MG63 (cell line): ENCODE measurements around the gene TMTC2. TPM values are rescaled to one million over a fixed set of nuclear protein-coding genes. Genes with fewer than 3 reads are reported as not detected.
"Not testable (repeated sequence)": the region's sequence is repeated elsewhere in the genome, so short reads cannot be mapped to it uniquely, and the experiment has no call there.

Experiments used
- DNase-seq: peaks from one replicate; pipeline ENCODE4 v3.0.0-alpha.2; 2020
- H3K27me3 ChIP-seq: fragments of 250-450 bp; sonication (Bioruptor Pico); 2 replicates; pipeline ENCODE4 v1.5.1; 2020; ENCODE audit warnings: mild to moderate bottlenecking, moderate library complexity
- H3K36me3 ChIP-seq: fragments of 250-450 bp; sonication (Bioruptor Pico); 2 replicates; pipeline ENCODE4 v1.5.1; 2020; ENCODE audit warnings: mild to moderate bottlenecking, moderate library complexity
- H3K4me3 ChIP-seq: fragments of 250-450 bp; sonication (Bioruptor Pico); 2 replicates; pipeline ENCODE4 v1.5.1; 2020; ENCODE audit warnings: mild to moderate bottlenecking, moderate library complexity
- H3K9me3 ChIP-seq: fragments of 250-450 bp; sonication (Bioruptor Pico); 2 replicates; pipeline ENCODE4 v1.5.1; 2020; ENCODE audit warnings: mild to moderate bottlenecking, moderate library complexity
- total RNA-seq: library from RNA; depleted of rRNA; stranded (reverse); fragments of >200 nt; shearing (Covaris generic); gene quantifications from 2 replicates; pipeline ENCODE4 v1.2.3, GENCODE V29; 2014; ENCODE audit warnings: low replicate concordance

The TMTC2 gene
- total RNA-seq, 1 experiment from 2014 or later, result 1.8 TPM

DNA sequence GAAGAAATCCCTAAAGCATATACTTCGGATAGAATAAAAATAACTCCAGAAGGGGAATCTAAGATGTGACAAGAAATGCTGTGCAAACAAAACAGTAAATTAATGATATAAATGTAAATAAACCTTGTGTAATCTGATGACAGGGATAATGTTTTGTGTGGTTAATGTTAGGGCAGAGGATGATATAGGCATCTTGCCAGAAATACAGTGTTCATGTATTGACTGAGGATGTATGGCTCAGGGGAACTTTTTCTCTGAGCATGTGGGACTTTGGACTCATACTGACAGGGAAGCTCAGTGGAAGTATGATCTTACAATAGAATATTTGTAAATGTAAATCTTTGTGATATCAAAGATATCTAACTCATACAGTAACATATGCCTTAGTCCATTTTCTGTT is 420.2 kb downstream of the TMTC2 start:
- no peaks in the 10 kb centered on the region for H3K9me3 ChIP-seq
- H3K36me3 ChIP-seq, result no peaks in the 10 kb centered on the region
- H3K4me3 ChIP-seq, result no peak overlapping the region
- H3K27me3 ChIP-seq, result no peaks in the 10 kb centered on the region
- no peak for DNase-seq

DNA sequence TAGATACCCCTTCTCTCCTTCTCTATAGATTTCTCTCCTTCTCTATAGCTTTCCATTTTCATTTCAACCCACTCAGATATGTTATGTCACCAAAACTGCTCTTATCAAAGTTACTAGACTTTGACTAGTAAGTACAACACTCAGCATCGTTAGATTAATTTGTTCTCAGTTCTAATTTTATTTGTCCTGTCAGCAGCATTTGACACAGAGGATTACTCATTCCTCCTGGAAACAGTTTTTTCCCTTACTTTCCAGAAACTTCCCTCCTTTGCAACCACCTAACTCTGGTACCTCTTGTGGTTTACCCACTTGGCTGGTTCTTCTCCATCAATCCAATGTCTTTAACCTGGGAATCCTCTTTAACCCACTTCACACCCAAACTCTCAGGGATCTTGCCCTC is 423.7 kb downstream of the TMTC2 start:
- Histone ChIP-seq H3K9me3 (no peaks in the 10 kb centered on the region), H3K4me3 (no peak overlapping the region), H3K36me3 (no peaks in the 10 kb centered on the region), H3K27me3 (no peaks in the 10 kb centered on the region)
- no peak for DNase-seq

DNA sequence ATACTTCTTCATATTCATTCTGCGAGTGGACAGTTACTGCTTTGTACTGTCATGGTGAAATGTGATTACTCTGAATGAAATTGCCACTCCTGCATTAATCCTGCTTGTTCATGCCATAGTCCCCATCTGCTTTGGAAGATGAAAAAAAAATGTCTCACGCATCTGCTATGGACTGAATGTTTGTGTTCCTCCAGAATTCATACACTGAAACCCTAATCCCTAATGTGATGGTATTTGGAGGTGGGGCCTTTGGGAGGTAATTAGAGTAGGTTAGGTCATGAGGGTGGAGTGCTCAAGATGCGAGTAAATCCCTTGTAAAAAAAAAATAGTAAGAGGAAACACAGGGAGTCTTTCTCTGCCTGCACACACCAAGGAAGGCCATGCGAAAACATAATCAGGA is 427.2 kb downstream of the TMTC2 start:
- DNase-seq, result no peak
- H3K36me3 ChIP-seq, result no peaks in the 10 kb centered on the region

DNA sequence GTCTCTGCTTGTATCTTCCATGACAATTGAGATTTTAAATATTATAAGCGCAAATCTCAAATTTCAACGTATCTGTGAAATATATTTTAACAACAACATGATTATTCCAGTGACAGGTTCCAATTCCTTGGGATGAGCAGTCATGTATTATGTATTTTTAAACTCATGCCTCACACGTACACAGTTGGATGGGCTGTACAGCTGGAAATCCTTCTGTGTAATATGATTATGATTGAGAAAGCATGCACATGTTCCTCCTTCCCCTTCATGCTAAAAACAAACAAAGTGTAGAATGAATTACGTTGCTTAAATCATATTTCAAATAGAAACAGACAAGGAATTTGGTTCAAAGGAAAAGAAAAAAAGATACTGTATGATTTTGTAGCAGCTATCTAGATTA is 428.3 kb downstream of the TMTC2 start:
- no peak for DNase-seq
- Histone ChIP-seq H3K9me3 (no peaks in the 10 kb centered on the region), H3K27me3 (no peaks in the 10 kb centered on the region), H3K36me3 (no peaks in the 10 kb centered on the region), H3K4me3 (no peak overlapping the region)

More for the DNA sequence above, 427.2 kb downstream of the TMTC2 start:
- H3K27me3 ChIP-seq, result no peaks in the 10 kb centered on the region
- no peaks in the 10 kb centered on the region for H3K9me3 ChIP-seq
- H3K4me3 ChIP-seq, result no peak overlapping the region

DNA sequence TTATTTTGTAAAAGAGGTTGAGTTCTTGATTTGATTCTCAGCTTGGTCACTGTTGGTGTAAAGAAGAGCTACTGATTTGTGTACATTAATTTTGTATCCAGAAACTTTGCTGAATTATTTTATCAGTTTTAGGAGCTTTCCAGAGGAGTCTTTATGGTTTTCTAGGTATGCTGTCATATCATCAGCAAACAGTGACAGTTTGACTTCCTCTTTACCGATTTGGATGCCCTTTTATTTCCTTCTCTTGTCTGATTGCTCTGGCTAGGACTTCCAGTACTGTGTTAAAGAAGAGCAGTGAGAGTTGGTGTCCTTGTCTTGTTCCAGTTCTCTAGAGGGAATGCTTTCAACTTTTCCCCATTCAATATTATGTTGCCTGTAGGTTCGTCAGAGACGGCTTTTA is 431.2 kb downstream of the TMTC2 start:
- DNase-seq, H3K9me3 ChIP-seq, H3K36me3 ChIP-seq, H3K27me3 ChIP-seq, H3K4me3 ChIP-seq: not testable (repeated sequence)

DNA sequence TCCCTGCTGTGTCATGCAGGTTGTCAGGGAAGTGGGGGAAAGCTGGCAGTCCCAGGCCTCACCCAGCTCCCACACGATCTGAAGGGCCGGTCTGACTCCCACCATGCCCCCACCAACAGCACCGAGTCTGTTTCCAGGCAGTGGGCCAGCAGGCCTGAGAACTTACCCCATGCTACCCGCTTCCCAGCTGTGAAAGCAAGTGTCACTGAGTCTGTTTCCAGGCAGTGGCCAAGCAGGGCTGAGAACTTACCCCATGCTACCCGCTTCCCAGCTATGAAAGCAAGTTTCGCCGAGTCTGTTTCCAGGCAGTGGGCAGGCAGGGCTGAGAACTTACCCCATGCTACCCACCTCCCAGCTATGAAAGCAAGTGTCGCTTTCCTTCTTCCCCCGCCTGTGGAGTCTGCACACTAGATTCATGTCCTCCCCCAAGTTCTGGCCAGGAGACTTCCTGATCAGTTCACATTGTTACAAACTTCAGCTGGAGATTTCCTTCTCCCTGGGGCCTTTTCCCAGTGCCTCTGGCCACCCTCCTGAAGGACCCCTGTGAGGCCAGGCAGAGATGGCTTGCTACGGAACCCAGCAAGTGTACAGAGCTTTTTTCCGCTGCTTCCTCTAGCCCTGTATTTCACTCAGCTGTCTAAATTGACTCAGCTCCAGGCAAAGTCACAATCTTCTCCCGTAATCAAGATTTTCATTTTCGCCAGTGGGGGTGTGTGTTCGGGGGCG is 435.4 kb downstream of the TMTC2 start:
- no peaks in the 10 kb centered on the region for H3K27me3 ChIP-seq
- no peaks in the 10 kb centered on the region for H3K36me3 ChIP-seq
- H3K4me3 ChIP-seq, result no peak overlapping the region
- no peaks in the 10 kb centered on the region for H3K9me3 ChIP-seq
- DNase-seq, result no peak

DNA sequence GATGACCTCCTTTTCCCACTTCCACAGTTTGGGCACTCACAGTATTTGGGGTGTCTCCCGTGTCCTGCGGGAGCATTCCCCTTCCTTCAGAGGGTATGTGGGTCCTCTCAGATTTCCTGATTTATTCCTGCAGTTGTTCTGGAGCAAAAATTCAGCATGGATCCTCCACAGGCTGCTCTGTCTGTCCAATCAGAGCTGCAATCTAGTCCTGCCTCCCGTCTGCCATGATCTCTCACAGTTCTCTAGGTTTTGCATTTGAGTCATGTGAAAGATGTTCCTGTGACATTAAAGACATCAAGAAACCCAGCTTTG is 435.9 kb downstream of the TMTC2 start:
- Histone ChIP-seq H3K4me3 (no peak overlapping the region), H3K27me3 (no peaks in the 10 kb centered on the region), H3K36me3 (no peaks in the 10 kb centered on the region), H3K9me3 (no peaks in the 10 kb centered on the region)
- DNase-seq, result no peak

DNA sequence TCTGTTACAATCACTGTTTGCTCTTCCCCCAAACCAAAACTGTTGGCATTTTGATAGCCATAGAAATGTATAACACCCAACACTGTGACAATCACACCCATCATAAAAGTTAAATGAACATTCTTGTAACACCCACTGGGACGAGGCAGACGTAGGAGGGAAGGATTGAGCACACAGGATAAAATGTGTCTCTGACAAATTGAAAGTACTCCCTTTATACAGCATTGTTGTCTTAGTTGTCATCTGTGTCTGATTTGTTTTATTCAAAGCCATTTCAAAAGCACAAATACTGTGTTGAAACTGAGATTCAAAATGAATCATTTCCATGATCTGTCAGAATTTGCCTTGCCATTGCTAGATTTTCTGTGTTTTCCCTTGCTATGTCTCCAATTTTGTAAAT is 436.3 kb downstream of the TMTC2 start:
- H3K4me3 ChIP-seq, result no peak overlapping the region
- no peaks in the 10 kb centered on the region for H3K36me3 ChIP-seq
- no peaks in the 10 kb centered on the region for H3K9me3 ChIP-seq
- no peaks in the 10 kb centered on the region for H3K27me3 ChIP-seq
- DNase-seq, result no peak

DNA sequence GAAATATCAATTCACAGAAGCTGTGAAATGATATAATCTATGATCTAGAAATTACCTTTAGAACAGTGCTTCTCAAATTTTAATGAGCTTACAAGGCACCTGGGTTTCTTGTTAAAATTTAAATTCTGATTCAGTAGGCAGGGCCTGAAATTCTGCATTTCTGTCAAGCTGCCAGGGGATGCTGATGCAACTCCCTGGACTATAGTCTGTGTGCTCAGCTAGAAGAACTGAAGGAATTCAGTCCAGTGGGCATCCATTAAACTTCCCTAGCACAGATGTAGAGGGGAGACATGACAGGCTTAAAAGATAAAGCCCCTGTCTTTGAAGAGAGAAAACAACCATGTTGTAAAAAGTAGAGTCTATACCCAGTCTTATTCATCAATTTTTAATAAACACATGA is 441.8 kb downstream of the TMTC2 start:
- no peaks in the 10 kb centered on the region for H3K36me3 ChIP-seq
- DNase-seq, result no peak
- no peak overlapping the region for H3K4me3 ChIP-seq
- no peaks in the 10 kb centered on the region for H3K27me3 ChIP-seq
- H3K9me3 ChIP-seq, result no peaks in the 10 kb centered on the region

DNA sequence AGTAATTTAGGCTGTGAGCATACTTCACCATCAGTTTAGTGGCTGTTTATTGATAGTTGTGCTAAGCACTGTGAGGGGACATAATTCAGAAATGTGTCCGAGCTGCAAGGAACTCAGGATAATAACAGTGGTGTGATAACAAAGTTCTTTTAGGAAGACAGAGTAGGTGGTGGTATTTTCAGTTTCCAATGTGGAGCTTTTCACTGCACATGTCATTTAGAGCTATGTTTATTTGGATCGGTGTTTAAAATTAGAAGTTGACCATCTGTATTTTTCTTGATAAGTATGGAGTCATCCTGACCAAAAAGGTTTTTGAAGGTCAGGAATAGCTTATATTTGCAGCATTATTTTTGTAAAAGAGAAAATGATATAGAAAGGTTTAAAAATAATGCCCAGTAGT is 443.5 kb downstream of the TMTC2 start:
- Histone ChIP-seq H3K9me3 (no peaks in the 10 kb centered on the region), H3K27me3 (no peaks in the 10 kb centered on the region), H3K36me3 (no peaks in the 10 kb centered on the region), H3K4me3 (no peak overlapping the region)
- no peak for DNase-seq

DNA sequence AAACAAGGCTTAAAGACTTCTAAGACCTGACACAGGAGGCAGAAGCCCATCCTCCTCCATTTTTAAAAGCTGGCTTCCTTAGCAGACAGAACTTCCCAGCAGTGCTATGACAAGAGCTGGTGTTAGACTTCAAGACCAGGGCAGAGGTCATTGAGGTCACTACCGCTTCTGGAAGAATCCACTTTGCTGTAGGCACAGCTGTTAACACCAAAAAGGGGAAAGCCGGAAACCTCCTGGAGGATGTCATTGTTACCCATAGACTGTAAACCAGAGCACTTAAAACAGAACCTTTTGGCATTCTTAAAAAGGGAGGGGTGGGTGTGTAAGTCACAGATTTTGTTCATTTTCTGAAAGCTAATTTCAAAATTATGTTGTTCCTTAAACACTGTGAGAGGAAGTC is 445.7 kb downstream of the TMTC2 start:
- no peak for DNase-seq
- Histone ChIP-seq H3K27me3 (no peaks in the 10 kb centered on the region), H3K36me3 (no peaks in the 10 kb centered on the region), H3K9me3 (no peaks in the 10 kb centered on the region), H3K4me3 (no peak overlapping the region)

DNA sequence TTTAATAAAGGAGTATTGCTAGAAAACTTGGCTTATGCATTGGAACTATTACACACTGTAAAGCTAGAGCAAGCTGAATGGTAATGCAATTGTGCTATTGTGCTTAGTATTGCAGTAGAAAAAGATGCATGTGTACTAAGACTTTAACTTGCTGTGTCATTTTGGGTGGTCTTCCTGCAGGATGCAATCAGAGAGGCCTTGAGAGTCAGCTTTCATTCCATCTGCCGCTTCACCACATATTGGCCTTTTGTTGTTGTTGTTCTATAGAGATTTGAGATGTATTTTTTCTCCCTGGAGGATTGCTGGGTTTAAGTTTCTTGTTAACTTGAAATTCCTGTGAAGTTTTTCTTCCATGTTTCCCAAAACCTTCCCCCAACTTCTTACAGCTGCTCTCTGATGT is 449.7 kb downstream of the TMTC2 start:
- Histone ChIP-seq H3K9me3 (no peaks in the 10 kb centered on the region), H3K4me3 (no peak overlapping the region), H3K36me3 (no peaks in the 10 kb centered on the region), H3K27me3 (no peaks in the 10 kb centered on the region)
- DNase-seq, result no peak

DNA sequence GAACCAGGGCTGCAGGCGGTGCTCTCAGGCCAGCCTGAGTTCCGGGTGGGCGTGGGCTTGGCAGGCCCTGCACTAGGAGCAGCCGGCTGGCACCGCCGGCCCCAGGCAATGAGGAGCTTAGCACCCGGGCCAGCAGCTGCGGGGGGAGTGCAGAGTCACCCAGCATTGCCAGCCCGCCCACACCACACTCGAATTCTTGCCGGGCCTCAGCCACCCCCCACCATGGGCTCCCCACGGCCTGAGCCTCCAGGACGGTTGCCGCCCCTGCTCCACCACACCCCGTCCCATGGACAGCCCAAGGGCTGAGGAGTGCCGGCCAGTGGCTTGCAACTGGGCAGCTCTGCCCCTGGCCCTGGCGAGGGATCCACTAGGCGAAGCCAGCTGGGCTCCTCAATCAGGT is 453.4 kb downstream of the TMTC2 start:
- Histone ChIP-seq H3K36me3 (no peaks in the 10 kb centered on the region), H3K9me3 (no peaks in the 10 kb centered on the region), H3K27me3 (no peaks in the 10 kb centered on the region), H3K4me3 (no peak overlapping the region)
- no peak for DNase-seq

DNA sequence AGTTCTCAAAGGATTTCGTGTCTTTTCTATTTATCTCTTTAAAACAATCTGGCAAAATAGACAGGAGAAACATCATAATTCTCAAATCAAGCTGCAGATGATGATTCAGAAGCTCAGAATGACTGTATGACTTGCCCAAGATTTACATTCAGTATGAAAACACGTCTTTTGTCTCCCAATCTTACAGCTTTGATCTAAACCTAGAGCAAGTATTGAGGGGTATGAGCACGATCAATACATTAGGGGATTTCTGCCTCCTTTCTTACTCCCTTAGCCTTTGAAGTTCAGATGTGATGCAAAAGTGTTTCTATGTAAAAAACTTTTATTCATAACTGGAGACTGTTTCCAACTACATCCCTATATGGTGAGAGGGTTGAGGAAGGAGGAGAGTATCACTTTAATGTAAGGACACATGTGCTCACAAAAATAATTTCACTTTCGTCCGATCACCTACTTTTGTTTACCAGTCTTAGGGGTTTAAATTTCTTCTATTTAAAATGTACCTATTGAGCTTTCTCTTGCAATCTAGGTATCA is 454.8 kb downstream of the TMTC2 start:
- DNase-seq, result no peak
- no peaks in the 10 kb centered on the region for H3K36me3 ChIP-seq
- no peaks in the 10 kb centered on the region for H3K27me3 ChIP-seq
- no peak overlapping the region for H3K4me3 ChIP-seq
- no peaks in the 10 kb centered on the region for H3K9me3 ChIP-seq

DNA sequence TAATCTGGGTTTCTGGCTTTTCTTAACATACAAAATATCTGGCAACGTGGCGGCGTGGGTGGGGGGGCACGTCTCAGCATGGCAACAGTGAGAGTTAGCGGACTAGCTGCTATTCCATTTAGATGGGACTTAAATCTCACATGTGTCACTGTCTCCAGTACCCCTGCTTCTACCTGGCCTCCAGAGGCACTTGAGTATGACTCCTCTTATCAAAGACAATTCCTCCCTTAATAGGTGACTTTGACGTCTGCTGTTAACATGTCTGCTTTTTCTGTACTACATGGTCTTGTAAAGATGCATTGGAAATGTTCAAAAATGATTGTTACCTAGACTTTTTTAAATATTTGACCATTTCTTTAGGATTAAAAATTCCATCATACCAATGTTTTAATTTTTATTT is 456.2 kb downstream of the TMTC2 start:
- Histone ChIP-seq H3K36me3 (no peaks in the 10 kb centered on the region), H3K9me3 (no peaks in the 10 kb centered on the region), H3K4me3 (no peak overlapping the region), H3K27me3 (no peaks in the 10 kb centered on the region)
- no peak for DNase-seq

DNA sequence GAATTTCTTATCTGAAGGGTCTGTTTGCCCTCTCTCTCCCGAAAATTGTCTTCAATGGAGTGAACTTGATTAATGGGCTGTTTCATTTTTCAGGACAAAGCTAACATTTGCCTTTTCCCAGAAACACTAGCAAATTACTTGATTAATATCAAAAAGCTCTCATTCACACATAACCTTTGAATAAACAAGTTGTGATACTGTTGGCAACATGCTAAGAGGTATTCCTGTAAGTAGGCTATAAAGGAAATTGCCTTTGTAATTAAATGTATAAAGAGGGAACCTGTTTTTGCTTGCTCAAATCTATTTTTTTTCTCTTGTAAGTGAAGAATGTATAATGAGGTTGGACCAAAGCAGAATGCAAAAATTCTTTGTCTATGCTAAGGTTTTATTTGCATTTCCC is 457.2 kb downstream of the TMTC2 start:
- H3K4me3 ChIP-seq, result no peak overlapping the region
- no peak for DNase-seq
- H3K36me3 ChIP-seq, result no peaks in the 10 kb centered on the region
- no peaks in the 10 kb centered on the region for H3K27me3 ChIP-seq
- H3K9me3 ChIP-seq, result no peaks in the 10 kb centered on the region

DNA sequence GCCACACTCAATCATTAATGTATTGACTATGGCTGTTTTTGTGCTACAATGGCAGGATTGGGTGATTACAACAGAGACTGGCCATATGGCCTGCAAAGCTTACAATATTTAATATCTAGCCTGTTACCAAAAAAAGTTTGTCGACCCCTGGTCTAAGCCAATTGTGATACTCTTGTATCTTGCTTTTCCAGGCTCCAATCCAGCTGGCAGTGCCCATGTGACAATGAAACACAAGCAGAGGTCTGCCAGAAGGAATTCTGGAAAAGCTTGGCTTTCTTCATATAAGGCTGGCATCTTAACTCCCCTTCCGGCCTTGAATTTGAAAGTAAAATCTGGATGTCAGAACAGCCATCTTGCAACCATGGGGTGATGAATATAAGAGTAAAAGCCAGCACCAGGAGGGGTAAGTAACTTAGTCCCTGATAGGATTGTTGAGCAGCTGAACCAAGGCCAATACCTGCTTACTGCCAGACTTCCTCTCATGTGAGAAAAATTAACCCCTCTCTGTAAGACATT is 458.7 kb downstream of the TMTC2 start:
- H3K36me3 ChIP-seq, result no peaks in the 10 kb centered on the region

DNA sequence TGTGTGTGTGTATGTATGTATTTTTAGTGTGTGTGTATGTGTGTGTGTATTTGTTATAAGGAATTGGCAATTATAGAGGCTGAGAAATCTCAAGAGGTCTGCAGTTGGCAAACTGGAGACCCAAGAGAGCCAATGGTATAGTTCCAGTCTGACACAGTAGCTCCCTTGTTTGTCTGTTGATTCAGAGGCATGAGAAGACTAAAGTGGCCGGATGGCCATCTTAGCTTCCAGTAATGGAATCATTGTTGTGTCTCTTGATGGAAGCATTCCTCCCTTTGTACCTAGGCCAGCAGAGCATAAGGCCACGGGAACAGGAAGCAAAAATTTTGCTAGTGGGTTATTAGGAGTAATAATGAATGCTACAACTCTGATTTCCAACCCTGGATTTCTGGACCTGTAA is 460.6 kb downstream of the TMTC2 start:
- H3K36me3 ChIP-seq, result no peaks in the 10 kb centered on the region
- H3K9me3 ChIP-seq, result no peaks in the 10 kb centered on the region
- DNase-seq, result no peak
- H3K27me3 ChIP-seq, result no peaks in the 10 kb centered on the region
- H3K4me3 ChIP-seq, result no peak overlapping the region

More for the DNA sequence above, 458.7 kb downstream of the TMTC2 start:
- no peak for DNase-seq
- H3K4me3 ChIP-seq, result no peak overlapping the region
- no peaks in the 10 kb centered on the region for H3K27me3 ChIP-seq
- H3K9me3 ChIP-seq, result no peaks in the 10 kb centered on the region
